Aorta (tissue), 5 donors: ENCODE results near the gene CCDC57. TPM values are rescaled to one million over a fixed set of nuclear protein-coding genes. Genes with fewer than 3 reads are reported as not detected.

Source experiments
- ATAC-seq: fragments of 200-7000 bp; cut with Tn5 transposase; one replicate; pipeline ENCODE4 v1.9.1; 2022; ENCODE audit warnings: moderate library complexity; ENCODE audit not compliant: low FRiP score
- DNase-seq, 2 donors: peaks; one replicate each; pipeline ENCODE4 v3.0.0-alpha.2; 2020
- H3K27ac ChIP-seq, 2 donors: one replicate each; pipeline ENCODE4 v1.5.1; 2013; ENCODE audit warnings: low read length in 2 of 2, mild to moderate bottlenecking in 2 of 2, moderate library complexity in 2 of 2, control low read depth in 1 of 2, inconsistent platforms in 1 of 2, low read depth in 1 of 2
- H3K27me3 ChIP-seq, 2 donors: one replicate each; pipeline ENCODE4 v1.6.1; 2013; ENCODE audit warnings: control low read depth in 1 of 2, low read length in 1 of 2, mild to moderate bottlenecking in 1 of 2, moderate library complexity in 1 of 2; ENCODE audit not compliant: insufficient read depth in 2 of 2, control insufficient read depth in 1 of 2
- H3K36me3 ChIP-seq, 2 donors: one replicate each; pipeline ENCODE4 v1.6.1; 2013; ENCODE audit warnings: control low read depth in 1 of 2, low read length in 1 of 2, mild to moderate bottlenecking in 1 of 2; ENCODE audit not compliant: insufficient read depth in 2 of 2, control insufficient read depth in 1 of 2
- H3K4me1 ChIP-seq, 2 donors: one replicate each; pipeline ENCODE4 v1.6.1; 2013; ENCODE audit warnings: low read length in 2 of 2, control low read depth in 1 of 2, mild to moderate bottlenecking in 1 of 2, moderate library complexity in 1 of 2; ENCODE audit not compliant: insufficient read depth in 2 of 2, control insufficient read depth in 1 of 2
- H3K4me3 ChIP-seq, 2 donors: one replicate each; pipeline ENCODE4 v1.5.1; 2013; ENCODE audit warnings: low read length in 2 of 2, control low read depth in 1 of 2, mild to moderate bottlenecking in 1 of 2
- H3K9me3 ChIP-seq: one replicate; pipeline ENCODE4 v1.6.1; 2013; ENCODE audit warnings: mild to moderate bottlenecking, low read length; ENCODE audit not compliant: control insufficient read depth
- WGBS, 2 donors: extraction: QIAGEN DNeasy Blood & Tissue Kit; methylation state at CpG; one replicate each; pipeline ENCODE4 v1.1.7; 2013; 5-methylcytosine and 5-hydroxymethylcytosine counted together
- intact Hi-C, 2 donors: fragments of 100-400 bp; cut with DNase I; formaldehyde crosslinking; loops; one replicate each; pipeline versions ENCODE4 v1.14.2 to v1.15.0; 2022
- polyA plus RNA-seq, 2 donors: library from polyadenylated mRNA; stranded (reverse); fragments of 200-250 nt; gene quantifications; one replicate each; pipeline ENCODE4 v1.2.3, GENCODE V29; 2013
- total RNA-seq, 2 donors: library from RNA; stranded (reverse); fragmentation: NEBNext Ultra II Directional; extraction: Animal tissue kit (Norgen Biotek cat#: 25700); gene quantifications; one replicate each; pipeline ENCODE4 v1.2.1, GENCODE V29; 2021
- donor health status: healthy with polysubstance abuse.
- donor health status: Bipolar disorder and iron deficiency.
- donor health status: DM: no; HTN: no; CAD: no.
- donor health status: DM: no; HTN: no; CAD: no.
- donor health status: DM: yes; HTN: yes; CAD: no.

Gene CCDC57
- total and polyA plus RNA-seq, 4 donors = 17.8 to 145 (median 42.3) TPM

DNA sequence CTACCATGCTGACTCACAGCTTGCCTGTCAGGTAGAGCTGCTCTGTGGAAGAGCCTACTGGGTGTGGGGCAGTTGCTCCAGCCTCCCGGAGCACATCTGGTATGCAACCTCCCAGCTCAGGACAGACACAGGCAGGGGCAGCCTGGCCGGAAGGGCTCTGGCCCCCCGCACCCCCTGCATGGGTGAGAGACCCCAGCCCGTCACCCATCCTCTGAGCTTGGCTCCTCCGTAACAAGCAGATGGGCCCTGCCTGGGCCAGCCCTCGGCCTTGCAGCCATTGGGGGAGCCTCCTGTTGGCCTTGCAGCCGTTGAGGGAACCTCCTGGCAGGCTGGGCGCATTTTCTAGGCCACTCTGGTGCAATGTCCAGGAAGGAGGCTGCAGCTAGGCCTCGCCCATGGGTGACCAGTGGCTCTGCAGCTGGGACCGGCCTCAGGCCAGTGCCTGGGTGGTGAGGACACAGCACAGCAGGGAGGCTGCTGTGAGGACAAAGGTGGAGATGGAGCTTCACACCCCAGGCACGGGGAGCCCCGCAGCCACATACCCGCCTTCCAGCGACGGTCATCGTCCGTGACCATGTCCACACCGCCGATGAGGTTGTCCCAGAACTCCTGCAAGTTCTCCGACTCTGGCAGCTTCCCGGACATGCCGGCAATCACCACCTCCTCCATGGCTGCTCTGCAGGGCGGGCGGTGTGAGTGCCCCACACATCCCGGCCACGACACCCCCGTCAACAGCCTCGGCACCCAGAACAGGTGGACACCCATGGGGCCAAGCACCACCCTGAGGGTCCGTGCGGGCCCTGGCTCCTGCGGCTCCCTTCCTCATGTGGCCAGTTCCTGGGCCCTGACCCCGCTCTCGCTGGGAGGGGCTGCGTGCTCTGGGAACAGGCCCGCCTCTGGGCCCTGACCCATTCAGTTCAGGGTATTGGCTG lies 116.6 kb downstream of the CCDC57 start:
- Histone ChIP-seq H3K27ac (no peak overlapping the region), H3K4me3 (no peak overlapping the region)
- no peak for ATAC-seq

GRCh38 chr17:82094931-82095776 lies 117.5 kb downstream of the CCDC57 start:
- H3K4me3 ChIP-seq = no peak overlapping the region
- intact Hi-C loops = loop anchor here in 1 of 2 donors (5.0 kb wide), 1 partner anchor 58 kb away; the partner anchor contains the start of gene DCXR

More for the DNA sequence above, 116.6 kb downstream of the CCDC57 start:
- intact Hi-C loops = loop anchor here in 1 of 2 donors (5.0 kb wide), 1 partner anchor 59 kb away; the partner anchor contains the start of gene DCXR
- 94 to 95% methylated on average over 35 of the region's 35 CpGs for WGBS, 2 donors
- Histone ChIP-seq H3K9me3 (no peaks in the 10 kb centered on the region), H3K36me3 (peaks cover 0 to 11% of the 10 kb centered on the region in 2 donors), H3K27me3 (peaks cover 0 to 2% of the 10 kb centered on the region in 2 donors), H3K4me1 (no peaks in the 10 kb centered on the region)
- DNase-seq = peak in 1 of 2 donors; percentile 44

DNA sequence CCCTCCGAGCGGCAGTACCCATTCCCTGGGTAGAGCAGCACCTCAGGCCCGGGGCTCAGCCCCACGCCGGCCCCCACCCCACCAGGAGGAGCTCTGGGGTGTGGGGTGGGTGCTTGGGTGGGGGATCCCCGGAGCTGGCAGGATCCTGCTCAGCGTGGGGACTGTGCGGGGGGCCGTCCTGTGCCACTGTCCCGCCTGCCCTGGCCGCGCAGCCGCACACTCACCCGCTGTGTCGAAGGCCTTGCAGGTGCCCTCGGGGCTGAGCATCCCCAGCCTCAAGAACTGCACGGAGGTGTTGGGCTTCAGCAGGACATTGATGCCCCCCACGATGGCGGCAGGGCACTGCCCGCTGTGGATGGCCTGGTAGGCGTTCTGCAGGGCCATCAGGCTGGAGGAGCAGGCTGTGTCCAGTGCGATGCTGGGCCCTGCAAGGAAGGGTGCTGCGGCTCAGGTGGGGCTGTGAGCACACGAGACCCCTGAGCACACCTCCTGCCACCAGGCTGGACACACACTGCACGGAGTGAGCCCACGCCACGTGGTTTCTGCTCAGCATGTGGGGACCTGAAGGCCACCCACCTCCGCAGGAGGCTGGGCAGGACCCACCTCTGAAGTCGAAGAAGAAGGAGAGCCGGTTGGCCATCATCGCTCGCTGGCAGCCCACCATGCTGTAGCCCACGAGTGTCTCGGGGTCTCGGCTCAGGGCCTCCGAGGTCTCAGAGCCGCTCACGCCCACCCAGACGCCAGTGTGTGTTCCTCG lies 119.5 kb downstream of the CCDC57 start:
- intact Hi-C loops = no loop called here
- H3K4me1 ChIP-seq = no peaks in the 10 kb centered on the region
- H3K9me3 ChIP-seq = no peaks in the 10 kb centered on the region
- no peak overlapping the region for H3K27ac ChIP-seq
- DNase-seq (no peak), ATAC-seq (no peak)
- H3K36me3 ChIP-seq = peaks cover 0 to 11% of the 10 kb centered on the region in 2 donors
- no peak overlapping the region for H3K4me3 ChIP-seq
- H3K27me3 ChIP-seq = peaks cover 0 to 2% of the 10 kb centered on the region in 2 donors
- 94 to 95% methylated on average over 36 to 40 of the region's 40 CpGs for WGBS, 2 donors

More at GRCh38 chr17:82094931-82095776, 117.5 kb downstream of the CCDC57 start:
- DNase-seq (peak in 1 of 2 donors; percentile 38), ATAC-seq (no peak)
- H3K36me3 ChIP-seq = peaks cover 0 to 11% of the 10 kb centered on the region in 2 donors
- 91% methylated on average over 34 to 37 of the region's 37 CpGs for WGBS, 2 donors
- H3K27me3 ChIP-seq = peaks cover 0 to 2% of the 10 kb centered on the region in 2 donors
- H3K9me3 ChIP-seq = no peaks in the 10 kb centered on the region
- H3K27ac ChIP-seq = no peak overlapping the region
- no peaks in the 10 kb centered on the region for H3K4me1 ChIP-seq

- intact Hi-C loops = no loop called here
- Histone ChIP-seq H3K4me1 (no peaks in the 10 kb centered on the region), H3K9me3 (no peaks in the 10 kb centered on the region), H3K36me3 (peaks cover 0 to 11% of the 10 kb centered on the region in 2 donors), H3K27ac (no peak overlapping the region), H3K4me3 (no peak overlapping the region), H3K27me3 (no peaks in the 10 kb centered on the region)
- DNase-seq (peak in 1 of 2 donors; percentile 46), ATAC-seq (no peak)
- 91 to 93% methylated on average over 19 to 20 of the region's 20 CpGs for WGBS, 2 donors
These were observed 120.0 kb downstream of the CCDC57 start for GRCh38 chr17:82092628-82092994.

DNA sequence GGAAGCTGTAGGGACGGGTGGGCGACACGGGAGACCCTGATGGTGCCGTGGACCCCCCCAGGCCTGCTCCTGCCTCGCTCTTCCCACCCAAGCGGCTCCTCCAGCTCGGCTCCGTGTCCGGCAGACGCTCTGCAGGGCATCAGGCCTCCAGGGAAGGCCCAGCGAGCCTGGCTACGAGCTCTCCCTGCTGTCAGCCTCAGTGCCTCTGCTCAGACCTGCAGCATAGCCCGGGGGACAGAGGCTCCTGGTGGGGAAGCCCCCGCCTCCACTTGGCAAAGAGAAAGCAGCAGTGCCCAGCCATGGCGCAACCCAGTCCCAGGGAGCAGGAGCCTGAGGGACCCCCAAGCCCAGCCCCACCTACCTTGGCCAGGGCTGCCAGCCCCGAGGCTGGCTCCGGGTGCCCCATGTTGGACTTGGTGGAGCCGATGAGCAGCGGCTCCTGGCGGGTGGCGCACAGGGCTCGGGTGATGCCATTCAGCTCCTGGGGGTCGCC lies 120.5 kb downstream of the CCDC57 start:
- WGBS, 2 donors = 89 to 92% methylated on average over 21 to 23 of the region's 23 CpGs
- H3K36me3 ChIP-seq = peaks cover 0 to 11% of the 10 kb centered on the region in 2 donors
- no peak overlapping the region for H3K4me3 ChIP-seq
- ATAC-seq (no peak), DNase-seq (peak in 1 of 2 donors; percentile 43)
- H3K9me3 ChIP-seq = no peaks in the 10 kb centered on the region
- intact Hi-C loops = no loop called here
- H3K27me3 ChIP-seq = no peaks in the 10 kb centered on the region
- no peak overlapping the region for H3K27ac ChIP-seq
- no peaks in the 10 kb centered on the region for H3K4me1 ChIP-seq

DNA sequence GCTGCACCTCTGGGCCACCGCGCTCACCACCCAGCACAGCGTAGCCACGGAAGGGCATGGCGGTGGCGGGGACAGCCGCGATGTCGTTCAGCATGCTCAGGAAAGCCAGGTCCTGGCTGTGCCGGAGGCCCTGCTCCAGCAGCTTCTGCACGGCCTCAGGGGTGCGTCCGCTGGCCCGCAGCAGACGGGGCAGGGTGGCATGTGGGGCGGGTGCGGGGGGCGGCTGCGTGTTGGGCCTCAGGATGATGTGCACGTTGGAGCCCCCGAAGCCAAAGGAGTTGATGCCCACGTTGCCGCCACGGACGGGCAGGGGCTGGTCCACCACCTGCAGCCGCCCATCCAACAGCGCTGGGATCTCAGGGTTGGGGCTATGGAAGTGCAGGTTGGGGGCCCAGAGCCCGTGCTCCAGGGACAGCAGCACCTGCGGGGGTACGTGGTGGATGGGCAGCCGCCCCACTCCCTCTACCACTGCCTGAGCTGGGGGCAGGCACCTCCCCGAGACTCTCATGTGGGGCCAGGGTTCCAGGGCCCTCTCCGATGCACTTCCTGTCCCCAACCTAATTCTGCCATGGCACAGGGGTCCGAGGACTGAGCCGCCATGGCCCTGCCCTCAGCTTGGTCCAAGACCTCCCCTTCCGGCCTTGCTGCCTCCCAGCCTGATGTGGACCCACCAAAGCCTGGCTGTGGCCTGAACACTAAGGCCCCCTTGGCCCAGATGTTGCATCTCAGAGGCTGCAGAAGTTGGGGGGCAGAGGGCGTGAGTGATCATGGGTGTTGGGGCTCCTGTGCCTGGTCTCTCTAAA lies 121.2 kb downstream of the CCDC57 start:
- H3K9me3 ChIP-seq = no peaks in the 10 kb centered on the region
- no peaks in the 10 kb centered on the region for H3K27me3 ChIP-seq
- H3K4me1 ChIP-seq = no peaks in the 10 kb centered on the region
- H3K36me3 ChIP-seq = peaks cover 0 to 14% of the 10 kb centered on the region in 2 donors
- H3K4me3 ChIP-seq = no peak overlapping the region
- ATAC-seq (no peak), DNase-seq (no peak)
- intact Hi-C loops = no loop called here
- no peak overlapping the region for H3K27ac ChIP-seq
- 95% methylated on average over 33 to 37 of the region's 37 CpGs for WGBS, 2 donors

DNA sequence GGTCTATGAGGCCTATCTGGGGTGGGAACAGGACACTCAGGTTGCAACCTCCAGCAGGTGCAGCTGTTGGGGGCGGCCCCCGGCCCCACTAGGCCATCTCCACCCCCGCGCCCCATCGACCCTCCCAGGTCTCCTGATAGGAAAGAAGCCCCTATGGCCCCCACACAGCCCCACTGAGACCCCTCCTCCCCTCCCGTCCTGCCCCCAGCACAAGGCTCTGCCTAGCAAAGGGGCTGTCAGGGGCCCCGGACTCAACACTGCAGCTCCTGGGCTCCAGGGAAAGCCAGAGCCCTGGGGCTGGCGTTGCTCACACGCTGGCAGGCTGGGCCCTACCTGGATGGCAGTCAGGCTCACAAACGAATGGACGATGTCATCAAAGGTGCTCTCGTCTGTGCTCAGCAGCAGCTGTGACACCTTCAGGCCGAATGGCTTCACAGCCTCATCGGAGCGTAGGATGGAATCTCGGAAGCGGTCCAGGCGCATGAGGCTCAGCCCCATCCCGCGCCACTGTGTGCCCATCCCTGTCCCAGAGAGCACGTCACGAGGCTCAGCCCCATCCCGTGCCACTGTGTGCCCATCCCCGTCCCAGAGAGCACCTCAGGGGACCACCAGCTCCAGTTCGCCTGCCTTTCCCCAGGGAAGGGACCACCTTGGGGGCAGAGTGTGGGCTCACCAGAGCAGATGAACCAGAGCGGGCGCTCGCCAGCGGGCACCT lies 121.9 kb downstream of the CCDC57 start:
- ATAC-seq (no peak), DNase-seq (no peak)
- WGBS, 2 donors = 94% methylated on average over 28 to 29 of the region's 29 CpGs
- Histone ChIP-seq H3K27me3 (no peaks in the 10 kb centered on the region), H3K4me1 (no peaks in the 10 kb centered on the region), H3K4me3 (no peak overlapping the region), H3K36me3 (peaks cover 0 to 16% of the 10 kb centered on the region in 2 donors), H3K9me3 (no peaks in the 10 kb centered on the region), H3K27ac (no peak overlapping the region)
- intact Hi-C loops = no loop called here
